ENCODE measurements around the gene KIAA0586. TPM values are rescaled to one million over a fixed set of nuclear protein-coding genes. Genes with fewer than 3 reads are reported as not detected.
"Not testable (repeated sequence)": the region's sequence is repeated elsewhere in the genome, so short reads cannot be mapped to it uniquely, and the experiment has no call there.

The KIAA0586 gene
- polyA plus RNA-seq, 5 donors = 16.3 to 26.6 (median 23.8) TPM

- no peak for DNase-seq
These were observed 120.1 kb downstream of the KIAA0586 start for GRCh38 chr14:58547649-58548048.

GRCh38 chr14:58549105-58549757 lies 121.7 kb downstream of the KIAA0586 start:
- no peak for DNase-seq

GRCh38 chr14:58553959-58554358 lies 126.4 kb downstream of the KIAA0586 start:
- DNase-seq = no peak

GRCh38 chr14:58555647-58556046 lies 128.1 kb downstream of the KIAA0586 start:
- no peak for DNase-seq

- no peak for DNase-seq
These were observed 129.7 kb downstream of the KIAA0586 start for GRCh38 chr14:58557242-58557641.

GRCh38 chr14:58560208-58560607 lies 132.7 kb downstream of the KIAA0586 start:
- no peak for DNase-seq

GRCh38 chr14:58562141-58562540 lies 134.6 kb downstream of the KIAA0586 start:
- DNase-seq = no peak

GRCh38 chr14:58563978-58564377 lies 136.5 kb downstream of the KIAA0586 start:
- no peak for DNase-seq

- DNase-seq = no peak
These were observed 138.3 kb downstream of the KIAA0586 start for GRCh38 chr14:58565832-58566231.

- DNase-seq = no peak
These were observed 139.5 kb downstream of the KIAA0586 start for GRCh38 chr14:58566979-58567378.

GRCh38 chr14:58568322-58568721 lies 140.8 kb downstream of the KIAA0586 start:
- DNase-seq = no peak

GRCh38 chr14:58571256-58571655 lies 143.7 kb downstream of the KIAA0586 start:
- no peak for DNase-seq

GRCh38 chr14:58571769-58572472 lies 144.4 kb downstream of the KIAA0586 start:
- DNase-seq = no peak

GRCh38 chr14:58572473-58572853 lies 144.9 kb downstream of the KIAA0586 start:
- no peak for DNase-seq

- no peak for DNase-seq
These were observed 145.3 kb downstream of the KIAA0586 start for GRCh38 chr14:58572863-58573262.

GRCh38 chr14:58574623-58575022 lies 147.1 kb downstream of the KIAA0586 start:
- DNase-seq = no peak

- DNase-seq = no peak
These were observed 148.4 kb downstream of the KIAA0586 start for GRCh38 chr14:58575956-58576355.

- not testable (repeated sequence) for DNase-seq
These were observed 152.5 kb downstream of the KIAA0586 start for GRCh38 chr14:58580035-58580434.

GRCh38 chr14:58581389-58581788 lies 153.9 kb downstream of the KIAA0586 start:
- not testable (repeated sequence) for DNase-seq

GRCh38 chr14:58584383-58584782 lies 156.9 kb downstream of the KIAA0586 start:
- DNase-seq = no peak

- DNase-seq = no peak
These were observed 159.8 kb downstream of the KIAA0586 start for GRCh38 chr14:58587271-58587670.

- not testable (repeated sequence) for DNase-seq
These were observed 160.8 kb downstream of the KIAA0586 start for GRCh38 chr14:58588321-58588720.

GRCh38 chr14:58593977-58594376 lies 166.5 kb downstream of the KIAA0586 start:
- no peak for DNase-seq

- DNase-seq = no peak
These were observed 169.5 kb downstream of the KIAA0586 start for GRCh38 chr14:58597041-58597440.
